H1 (cell line): ENCODE measurements around the gene YIPF2. TPM values are rescaled to one million over a fixed set of nuclear protein-coding genes. Genes with fewer than 3 reads are reported as not detected.
A peak's percentile ranks its signal among the peaks of the same experiment; 100 is the strongest.

Experiments
- ATF3 ChIP-seq: IDR thresholded peaks from 2 replicates; pipeline ENCODE4 v1.6.1; 2011; ENCODE audit warnings: low read depth, mild to moderate bottlenecking, low read length; ENCODE audit not compliant: insufficient read depth
- CHD1 ChIP-seq: IDR thresholded peaks from 2 replicates; pipeline ENCODE4 v1.6.1; 2012; ENCODE audit warnings: low read depth, low read length, improper control_type of control experiment
- CHD7 ChIP-seq: fragments of 300-600 bp; sonication (generic); IDR thresholded peaks from 2 replicates; pipeline ENCODE4 v1.7.1; 2012; ENCODE audit warnings: low read length, moderate library complexity, mild to moderate bottlenecking, inconsistent platforms; ENCODE audit not compliant: insufficient replicate concordance
- CREB1 ChIP-seq: IDR thresholded peaks from 2 replicates; pipeline ENCODE4 v1.6.1; 2012; ENCODE audit warnings: inconsistent platforms
- EGR1 ChIP-seq: IDR thresholded peaks from 2 replicates; pipeline ENCODE4 v1.6.1; 2011; ENCODE audit warnings: low read depth, low read length, borderline replicate concordance
- GTF2F1 ChIP-seq: IDR thresholded peaks from 2 replicates; pipeline ENCODE4 v1.6.1; 2012; ENCODE audit warnings: low read depth, low read length, improper control_type of control experiment, borderline replicate concordance
- KDM1A ChIP-seq: fragments of 200-600, 300-600 bp; sonication (generic); IDR thresholded peaks from 2 replicates; pipeline ENCODE4 v1.7.1; 2016; ENCODE audit warnings: mild to moderate bottlenecking, low read length, borderline replicate concordance
- PHF8 ChIP-seq: fragments of 200-600 bp; sonication (generic); conservative IDR thresholded peaks from 2 replicates; pipeline ENCODE4 v1.7.1; 2012; ENCODE audit warnings: low read depth, mild to moderate bottlenecking, inconsistent platforms, low read length, moderate library complexity
- POLR2A ChIP-seq, 2 experiments: IDR thresholded peaks; 1 replicate in 1 of 2; 2 replicates in 1 of 2; pipeline ENCODE4 v1.6.1; 2011; ENCODE audit warnings: low read depth in 2 of 2, low read length in 2 of 2, mild to moderate bottlenecking in 2 of 2; ENCODE audit errors: control extremely low read depth in 1 of 2
- POLR2AphosphoS5 ChIP-seq: IDR thresholded peaks from 2 replicates; pipeline ENCODE4 v1.6.1; 2011; ENCODE audit warnings: low read depth, low read length
- RAD21 ChIP-seq, 2 experiments: IDR thresholded peaks in 1 of 2; conservative IDR thresholded peaks in 1 of 2; 2 replicates each; pipeline ENCODE4 v1.6.1; 2011; ENCODE audit warnings: low read depth in 2 of 2, low read length in 2 of 2, improper control_type of control experiment in 1 of 2, inconsistent platforms in 1 of 2, mild to moderate bottlenecking in 1 of 2, moderate library complexity in 1 of 2
- TCF12 ChIP-seq: IDR thresholded peaks from 2 replicates; pipeline ENCODE4 v1.6.1; 2011; ENCODE audit warnings: low read depth, mild to moderate bottlenecking, low read length
- polyA plus RNA-seq, 7 experiments: library from polyadenylated mRNA; depleted of rRNA in 3 of 7; stranded (reverse) in 5 of 7; unstranded in 2 of 7; fragments of >200 nt in 5 of 7; fragments of 200-250 nt in 2 of 7; gene quantifications; 1 replicate in 5 of 7; 2 replicates in 1 of 7; 4 replicates in 1 of 7; pipeline versions ENCODE4 v1.2.1 to v1.2.3, GENCODE V29; 2011 to 2013; ENCODE audit warnings: missing spikeins in 2 of 7, mixed read lengths in 2 of 7
- total RNA-seq: library from RNA; stranded (reverse); fragmentation: NEBNext Ultra II Directional; extraction: Animal tissue kit (Norgen Biotek cat#: 25700); gene quantifications from 2 replicates; pipeline ENCODE4 v1.2.1, GENCODE V29; 2021

The YIPF2 gene
- total and polyA plus RNA-seq, 2 of the 8 experiments (the other 6 are each of a cell fraction or from before 2014, with no cell fraction given), result 48.3 to 112 TPM

- TF ChIP-seq CHD7 (no peak), CHD1 (no peak), POLR2AphosphoS5 (peak; percentile 64; the same call in 1 of the 2 replicates), PHF8 (no peak), GTF2F1 (0 out of 2 replicates have a peak, but pooled peaks have one; percentile 32), TCF12 (no peak), CREB1 (peak; percentile 8; the same call in 1 of the 2 replicates), POLR2A (IDR thresholded peaks at IDR 0.05; ENCODE audit: control extremely low read depth in 1 of 2, low read depth in 2 of 2, low read length in 2 of 2) (peak in 1 of 2 experiments; percentile 56; a peak in 1 of 3 replicates), KDM1A (no peak), RAD21 (IDR thresholded peaks at IDR 0.05 in 1 of 2, conservative IDR thresholded peaks at IDR 0.05 in 1 of 2; ENCODE audit: low read depth in 2 of 2, low read length in 2 of 2) (peak; percentile 76 to 78), ATF3 (no peak), EGR1 (no peak)
Measured at GRCh38 chr19:10936661-10937084, 8.2 kb upstream of the YIPF2 start (continued).
